NCI-H446 (cell line): ENCODE results near the gene MGAT5B.

ENCODE experiments used
- DNase-seq, 2 experiments: peaks; one replicate each; lab custom pipeline; 2025; lab: John Stamatoyannopoulos, UW

MGAT5B gene

GRCh38 chr17:76927982-76928381, 59.8 kb downstream of the MGAT5B start:
- DNase-seq, result no peak

DNA sequence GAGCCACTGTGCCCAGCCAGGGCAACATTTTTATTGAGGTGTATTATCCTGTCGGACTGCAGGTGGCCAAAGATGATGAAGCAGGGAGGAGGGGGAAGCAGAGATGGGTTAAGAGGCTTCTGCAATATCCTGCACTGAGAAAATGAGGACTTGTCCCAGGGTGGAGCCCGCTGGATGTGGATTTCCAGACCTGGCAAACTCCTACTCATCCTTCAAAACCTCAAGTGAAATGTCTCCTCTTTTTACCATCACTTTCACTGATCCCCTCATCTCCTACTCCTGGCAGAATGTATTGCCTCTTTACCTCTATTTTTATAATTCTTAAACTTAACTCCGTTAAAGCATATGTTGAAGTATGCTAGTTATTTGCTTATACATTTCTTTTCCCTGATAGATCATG, 60.9 kb downstream of the MGAT5B start:
- no peak for DNase-seq

GRCh38 chr17:76929601-76930000, 61.4 kb downstream of the MGAT5B start:
- DNase-seq, result no peak

GRCh38 chr17:76930107-76930506, 61.9 kb downstream of the MGAT5B start:
- DNase-seq, result no peak

DNA sequence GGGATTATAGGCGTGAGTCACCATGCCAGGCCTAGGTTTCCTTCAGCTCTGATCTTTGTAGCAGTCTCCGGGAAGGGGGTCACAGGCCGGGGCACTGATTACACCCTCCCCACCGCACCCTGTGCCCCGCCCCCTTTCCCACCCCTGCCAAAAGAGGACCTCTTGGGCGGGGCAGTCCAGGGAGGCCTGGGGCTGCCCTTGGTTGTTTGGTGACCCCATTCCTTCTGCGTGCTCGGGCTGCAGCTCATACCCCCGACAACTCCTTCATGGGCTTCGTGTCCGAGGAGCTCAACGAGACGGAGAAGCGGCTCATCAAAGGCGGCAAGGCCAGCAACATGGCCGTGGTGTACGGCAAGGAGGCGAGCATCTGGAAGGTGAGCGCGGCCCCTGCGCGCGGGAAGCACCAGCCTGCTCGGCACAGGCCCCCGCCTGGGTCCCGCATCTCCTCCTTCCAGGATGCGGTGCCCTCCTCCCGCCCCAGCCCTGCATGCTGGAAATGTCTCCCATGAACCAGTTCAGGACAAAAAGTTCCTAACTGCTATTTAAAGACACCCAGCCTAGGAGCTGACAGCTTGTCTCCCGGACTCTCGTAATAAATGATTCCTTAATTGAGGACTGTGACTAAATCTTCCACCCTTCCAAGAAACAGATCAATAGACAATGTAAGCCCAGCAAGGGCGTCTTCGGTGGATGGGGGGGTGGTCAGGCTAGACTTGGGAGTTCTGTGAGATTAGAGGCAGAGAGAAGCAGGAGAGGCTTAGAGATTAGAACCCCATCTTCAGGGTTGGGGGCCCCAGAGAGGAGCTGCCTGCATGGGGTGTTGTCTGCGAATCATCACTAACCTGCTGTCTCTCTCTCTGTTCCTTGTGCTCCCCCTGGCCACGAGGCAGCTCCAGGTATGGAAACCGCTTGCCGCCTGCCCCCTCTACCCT, 64.5 kb downstream of the MGAT5B start:
- no peak for DNase-seq

DNA sequence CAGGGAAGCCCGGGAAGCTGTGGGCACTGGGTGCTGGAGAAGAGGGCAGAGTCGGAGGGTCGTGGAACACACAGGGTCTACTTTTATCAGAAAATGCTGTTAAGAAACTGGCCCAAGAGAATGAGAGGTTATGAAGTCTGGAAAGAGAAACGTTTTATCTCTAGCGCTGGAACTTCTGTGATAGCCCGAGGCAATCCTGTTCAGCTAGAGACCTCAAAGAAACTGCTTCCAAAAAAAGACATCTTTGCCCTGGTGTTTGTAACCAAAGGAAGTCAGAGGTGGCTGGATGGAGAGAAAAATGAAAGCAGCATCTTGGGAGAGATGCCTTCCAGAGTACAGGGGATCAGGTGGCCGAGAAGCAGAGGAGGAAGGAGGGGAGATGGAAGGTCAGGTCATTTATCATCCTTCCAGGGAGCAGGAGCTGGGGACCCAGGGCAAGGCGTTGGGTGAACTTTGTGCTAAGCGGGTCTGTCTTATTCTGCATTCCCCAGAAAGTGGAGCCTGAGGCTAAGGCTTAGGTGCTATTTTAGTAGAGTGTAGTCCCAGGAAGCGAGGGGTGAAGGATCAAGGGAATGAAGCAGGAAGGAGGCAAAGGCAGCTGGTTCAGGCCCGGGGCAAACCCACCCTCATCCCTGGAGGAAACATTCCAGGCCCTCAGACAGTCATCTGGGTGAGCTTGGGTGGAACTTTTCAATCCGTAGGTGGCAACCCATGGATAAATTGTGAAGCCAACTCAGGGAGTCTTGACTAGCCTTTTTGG, 66.5 kb downstream of the MGAT5B start:
- no peak for DNase-seq

DNA sequence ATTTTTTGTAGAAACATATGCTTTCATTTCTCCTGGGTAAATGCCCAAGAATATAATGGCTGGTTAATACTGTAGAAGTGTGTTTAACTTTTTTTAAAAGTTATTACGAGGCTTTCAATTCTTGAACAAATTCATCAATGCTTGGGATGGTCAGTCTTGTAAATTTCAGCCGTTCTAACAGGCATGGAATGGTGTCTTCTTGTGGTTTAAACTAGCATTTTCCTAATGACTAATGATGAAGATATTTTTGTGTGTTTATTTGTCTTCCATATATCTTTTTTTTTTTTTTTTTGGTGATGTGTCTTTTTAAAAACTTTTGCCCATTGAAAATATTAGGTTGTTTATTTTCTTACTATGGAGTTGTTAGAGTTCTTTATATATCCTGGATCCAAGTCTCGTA, 67.1 kb downstream of the MGAT5B start:
- DNase-seq, result no peak

GRCh38 chr17:76937238-76937637, 69.0 kb downstream of the MGAT5B start:
- no peak for DNase-seq

- DNase-seq, result no peak
These were observed 69.8 kb downstream of the MGAT5B start for GRCh38 chr17:76938009-76938408.

DNA sequence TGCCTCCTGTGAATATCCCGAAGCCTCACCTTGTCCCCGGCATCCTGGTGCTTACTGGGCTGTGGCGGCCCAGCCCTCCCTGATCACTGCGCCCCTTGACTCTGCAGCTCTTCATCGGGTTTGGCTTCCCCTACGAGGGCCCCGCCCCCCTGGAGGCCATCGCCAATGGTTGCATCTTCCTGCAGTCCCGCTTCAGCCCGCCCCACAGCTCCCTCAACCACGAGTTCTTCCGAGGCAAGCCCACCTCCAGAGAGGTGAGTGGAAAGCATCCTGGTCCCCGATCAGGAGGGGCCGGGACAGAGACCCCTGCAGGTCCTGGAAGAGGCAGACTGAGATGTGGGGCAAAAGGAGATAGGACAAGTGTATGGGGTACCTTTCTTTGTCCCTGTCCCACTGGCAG, 72.1 kb downstream of the MGAT5B start:
- no peak for DNase-seq

GRCh38 chr17:76940738-76941350, 72.6 kb downstream of the MGAT5B start:
- no peak for DNase-seq

- no peak for DNase-seq
These were observed 75.0 kb downstream of the MGAT5B start for GRCh38 chr17:76943202-76943601.

GRCh38 chr17:76943781-76944213, 75.6 kb downstream of the MGAT5B start:
- DNase-seq, result no peak

- no peak for DNase-seq
These were observed 76.3 kb downstream of the MGAT5B start for GRCh38 chr17:76944477-76944876.

- DNase-seq, result no peak
These were observed 78.0 kb downstream of the MGAT5B start for GRCh38 chr17:76946111-76946771.

- no peak for DNase-seq
These were observed 78.5 kb downstream of the MGAT5B start for GRCh38 chr17:76946772-76947135.

DNA sequence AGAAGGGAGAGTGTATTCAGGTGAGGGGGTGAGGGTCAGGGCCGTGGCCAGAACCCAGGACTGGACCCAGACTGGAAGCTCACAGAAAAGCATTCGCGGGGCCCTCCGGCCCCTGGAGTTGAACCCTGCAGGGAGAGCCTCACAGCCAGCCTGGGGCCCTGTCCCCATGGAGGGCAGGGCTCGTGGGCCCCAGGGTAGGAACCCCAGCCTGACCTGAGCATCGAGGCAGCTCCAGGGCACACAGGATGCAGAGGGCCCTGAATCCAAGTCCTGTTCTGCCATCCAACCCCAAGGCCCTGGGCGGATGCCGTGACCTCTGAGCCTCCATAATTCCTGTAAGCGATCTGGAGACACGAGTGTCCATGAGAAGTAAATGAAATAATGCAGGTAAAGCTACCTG, 79.1 kb downstream of the MGAT5B start:
- no peak for DNase-seq

GRCh38 chr17:76947771-76948170, 79.6 kb downstream of the MGAT5B start:
- no peak for DNase-seq

DNA sequence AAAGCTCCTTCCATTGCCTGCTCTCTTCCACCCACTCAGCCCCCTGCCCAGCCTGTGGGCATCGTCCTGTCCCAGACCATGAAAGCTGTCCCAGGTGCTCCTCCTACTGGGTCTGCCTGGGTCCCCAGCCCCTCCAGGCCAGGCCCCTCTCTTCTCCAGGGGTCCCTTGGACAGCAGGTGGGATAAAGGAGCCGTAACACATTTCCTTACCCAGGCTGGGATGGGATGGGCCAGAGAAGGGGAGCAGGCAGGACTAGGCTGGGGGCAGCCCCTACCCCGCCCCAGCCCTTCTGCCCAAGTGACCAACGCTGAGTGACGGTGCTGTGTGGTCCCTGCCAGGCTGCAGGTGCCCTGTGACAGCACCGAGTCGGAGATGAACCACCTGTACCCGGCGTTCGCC, 80.1 kb downstream of the MGAT5B start:
- DNase-seq, result no peak

- no peak for DNase-seq
These were observed 80.6 kb downstream of the MGAT5B start for GRCh38 chr17:76948726-76949342.

- DNase-seq, result no peak
These were observed 81.9 kb downstream of the MGAT5B start for GRCh38 chr17:76949913-76950695.
